ENCODE results near the gene LYST.

DNA sequence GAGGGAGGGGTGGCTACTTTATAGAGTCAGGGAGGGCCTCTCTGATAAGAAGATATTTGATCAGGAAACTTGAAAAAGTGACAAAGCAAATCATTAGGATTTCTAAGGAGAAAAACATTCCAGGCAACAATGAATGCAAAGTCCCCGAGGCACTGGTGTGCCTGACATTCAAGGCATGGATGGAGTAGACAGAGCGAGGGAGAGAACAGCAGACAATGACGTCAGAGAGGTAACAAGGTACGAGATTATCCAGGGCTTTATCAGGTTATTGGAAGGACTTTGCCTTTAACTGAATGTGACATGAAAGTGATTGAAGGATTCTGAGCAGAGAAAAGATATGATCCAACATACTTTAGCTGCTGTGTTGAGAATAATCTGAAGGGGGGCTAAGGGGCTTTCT, 144.7 kb downstream of the LYST start:
- TF ChIP-seq, protein P1, sequence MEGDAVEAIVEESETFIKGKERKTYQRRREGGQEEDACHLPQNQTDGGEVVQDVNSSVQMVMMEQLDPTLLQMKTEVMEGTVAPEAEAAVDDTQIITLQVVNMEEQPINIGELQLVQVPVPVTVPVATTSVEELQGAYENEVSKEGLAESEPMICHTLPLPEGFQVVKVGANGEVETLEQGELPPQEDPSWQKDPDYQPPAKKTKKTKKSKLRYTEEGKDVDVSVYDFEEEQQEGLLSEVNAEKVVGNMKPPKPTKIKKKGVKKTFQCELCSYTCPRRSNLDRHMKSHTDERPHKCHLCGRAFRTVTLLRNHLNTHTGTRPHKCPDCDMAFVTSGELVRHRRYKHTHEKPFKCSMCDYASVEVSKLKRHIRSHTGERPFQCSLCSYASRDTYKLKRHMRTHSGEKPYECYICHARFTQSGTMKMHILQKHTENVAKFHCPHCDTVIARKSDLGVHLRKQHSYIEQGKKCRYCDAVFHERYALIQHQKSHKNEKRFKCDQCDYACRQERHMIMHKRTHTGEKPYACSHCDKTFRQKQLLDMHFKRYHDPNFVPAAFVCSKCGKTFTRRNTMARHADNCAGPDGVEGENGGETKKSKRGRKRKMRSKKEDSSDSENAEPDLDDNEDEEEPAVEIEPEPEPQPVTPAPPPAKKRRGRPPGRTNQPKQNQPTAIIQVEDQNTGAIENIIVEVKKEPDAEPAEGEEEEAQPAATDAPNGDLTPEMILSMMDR (IDR thresholded peaks at IDR 0.05), result no peak
- no peak for TF ChIP-seq EP300 (IDR thresholded peaks at IDR 0.05; ENCODE audit: low read depth)
